Measurements from ENCODE around the gene CS. TPM values are rescaled to one million over a fixed set of nuclear protein-coding genes. Genes with fewer than 3 reads are reported as not detected.
A peak's percentile ranks its signal among the peaks of the same experiment; 100 is the strongest.
"Not testable (repeated sequence)": the region's sequence is repeated elsewhere in the genome, so short reads cannot be mapped to it uniquely, and the experiment has no call there.

CS gene
- polyA plus RNA-seq, 1 experiment = 167 TPM

DNA sequence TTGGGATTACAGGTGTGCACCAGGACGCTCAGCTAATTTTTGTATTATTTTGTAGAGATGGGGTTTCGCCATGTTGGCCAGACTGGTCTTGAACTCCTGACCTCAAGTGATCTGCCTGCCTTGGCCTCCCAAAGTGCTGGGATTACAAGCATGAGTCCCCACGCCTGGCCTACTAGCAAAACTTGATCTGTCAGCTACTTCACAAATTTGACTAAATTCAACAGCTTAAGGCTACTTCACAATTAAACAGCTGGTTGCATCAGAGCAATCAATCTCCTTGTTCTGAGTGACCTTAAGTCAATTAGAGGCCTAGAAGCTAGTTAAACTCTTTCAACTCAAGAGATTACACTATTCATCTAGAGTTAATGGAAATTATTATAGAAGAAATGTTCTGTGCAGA lies 21.2 kb downstream of the CS start:
- no peak overlapping the region for H3K4me3 ChIP-seq (ENCODE audit: low read depth, low read length)
- POLR2A ChIA-PET = no interaction called here
- no peak for DNase-seq (ENCODE audit: low read depth, low spot score)
- TF ChIP-seq, protein P1, sequence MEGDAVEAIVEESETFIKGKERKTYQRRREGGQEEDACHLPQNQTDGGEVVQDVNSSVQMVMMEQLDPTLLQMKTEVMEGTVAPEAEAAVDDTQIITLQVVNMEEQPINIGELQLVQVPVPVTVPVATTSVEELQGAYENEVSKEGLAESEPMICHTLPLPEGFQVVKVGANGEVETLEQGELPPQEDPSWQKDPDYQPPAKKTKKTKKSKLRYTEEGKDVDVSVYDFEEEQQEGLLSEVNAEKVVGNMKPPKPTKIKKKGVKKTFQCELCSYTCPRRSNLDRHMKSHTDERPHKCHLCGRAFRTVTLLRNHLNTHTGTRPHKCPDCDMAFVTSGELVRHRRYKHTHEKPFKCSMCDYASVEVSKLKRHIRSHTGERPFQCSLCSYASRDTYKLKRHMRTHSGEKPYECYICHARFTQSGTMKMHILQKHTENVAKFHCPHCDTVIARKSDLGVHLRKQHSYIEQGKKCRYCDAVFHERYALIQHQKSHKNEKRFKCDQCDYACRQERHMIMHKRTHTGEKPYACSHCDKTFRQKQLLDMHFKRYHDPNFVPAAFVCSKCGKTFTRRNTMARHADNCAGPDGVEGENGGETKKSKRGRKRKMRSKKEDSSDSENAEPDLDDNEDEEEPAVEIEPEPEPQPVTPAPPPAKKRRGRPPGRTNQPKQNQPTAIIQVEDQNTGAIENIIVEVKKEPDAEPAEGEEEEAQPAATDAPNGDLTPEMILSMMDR (IDR thresholded peaks at IDR 0.05; ENCODE audit: low read depth, low read length) = no peak
- no peaks in the 10 kb centered on the region for H3K9me3 ChIP-seq (ENCODE audit: control insufficient read depth, insufficient read depth, low read length)
- no peak overlapping the region for H3K27ac ChIP-seq (ENCODE audit: low read depth, low read length)
- H3K27me3 ChIP-seq (ENCODE audit: control insufficient read depth, insufficient read depth, low read length) = no peaks in the 10 kb centered on the region
- CTCF ChIA-PET = no interaction called here

DNA sequence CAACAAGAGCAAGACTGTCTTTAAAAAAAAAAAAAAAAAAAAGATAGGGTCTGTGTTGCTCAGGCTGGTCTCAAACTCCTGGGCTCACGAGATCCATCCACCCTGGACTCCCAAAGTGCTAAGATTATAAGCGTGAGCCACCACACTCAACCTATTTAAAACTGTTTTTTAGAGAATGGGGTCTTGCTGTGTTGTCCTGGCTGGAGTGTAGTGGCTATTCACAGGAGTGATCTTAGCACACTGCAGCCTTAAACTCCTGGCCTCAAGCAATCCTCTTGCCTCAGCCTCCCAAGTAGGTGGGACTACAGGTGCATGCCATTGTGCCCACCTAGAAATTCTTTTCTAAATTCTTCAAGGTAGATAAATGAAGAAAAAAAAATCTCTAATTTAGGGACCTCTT lies 25.8 kb downstream of the CS start:
- Histone ChIP-seq H3K4me3 (ENCODE audit: low read depth, low read length) (no peak overlapping the region), H3K27ac (ENCODE audit: low read depth, low read length) (no peak overlapping the region), H3K27me3 (ENCODE audit: control insufficient read depth, insufficient read depth, low read length) (no peaks in the 10 kb centered on the region), H3K9me3 (ENCODE audit: control insufficient read depth, insufficient read depth, low read length) (no peaks in the 10 kb centered on the region)
- ChIA-PET CTCF (no interaction called here), POLR2A (no interaction called here)
- TF ChIP-seq, protein P1 (IDR thresholded peaks at IDR 0.05; ENCODE audit: low read depth, low read length) = no peak
- no peak for DNase-seq (ENCODE audit: low read depth, low spot score)

DNA sequence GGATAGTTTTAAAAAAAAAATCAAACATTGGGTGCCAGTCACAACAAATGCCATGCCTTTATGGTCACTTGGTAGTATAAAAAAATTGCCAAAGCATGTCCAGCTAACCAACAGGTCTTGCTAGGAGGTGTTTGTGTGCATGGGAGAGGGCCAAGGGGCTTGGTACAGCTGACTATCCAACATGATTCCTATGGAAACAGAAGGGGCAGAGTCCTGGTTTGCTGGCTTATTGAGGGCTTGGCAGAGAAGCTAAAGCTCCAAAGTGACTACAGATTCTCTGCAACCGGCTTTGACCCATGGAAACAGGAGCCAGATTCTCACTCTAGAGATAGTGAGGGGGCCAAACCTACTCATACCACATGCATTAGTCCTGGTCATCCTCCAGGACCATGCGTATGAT lies 27.7 kb downstream of the CS start:
- H3K9me3 ChIP-seq (ENCODE audit: control insufficient read depth, insufficient read depth, low read length); H3K27me3 ChIP-seq (ENCODE audit: control insufficient read depth, insufficient read depth, low read length); DNase-seq (ENCODE audit: low read depth, low spot score); H3K27ac ChIP-seq (ENCODE audit: low read depth, low read length); H3K4me3 ChIP-seq (ENCODE audit: low read depth, low read length); POLR2A ChIA-PET: not testable (repeated sequence)
- CTCF ChIA-PET = interaction anchor here (0.6 to 1.2 kb wide), 2 partner anchors 78 to 80 kb away, joined by 3 read pairs; no protein-coding TSS in a partner anchor

DNA sequence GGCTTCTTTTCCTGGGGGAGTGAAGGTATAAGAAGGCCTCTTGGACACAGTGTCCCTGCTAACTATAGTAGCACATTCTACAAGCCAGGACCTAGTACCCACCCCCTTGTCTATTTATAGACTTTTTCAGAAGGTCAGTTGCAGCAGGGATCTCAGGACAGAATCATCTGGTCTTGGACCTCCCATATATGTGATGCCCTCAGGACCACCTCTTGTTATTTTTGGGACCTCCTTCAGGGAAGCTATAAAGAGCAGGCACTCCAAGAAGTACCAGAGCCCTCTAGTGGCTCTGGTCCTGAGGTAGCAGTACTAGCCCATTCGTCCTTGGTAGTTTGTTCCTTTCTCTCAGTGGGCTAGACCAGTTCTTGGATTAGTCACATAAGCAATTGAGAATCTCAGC lies 29.1 kb downstream of the CS start:
- ChIA-PET POLR2A (interaction anchor here (0.5 kb wide), 1 partner anchor 81 kb away, joined by 4 read pairs; no protein-coding TSS in a partner anchor), CTCF (interaction anchor here (0.7 to 1.2 kb wide), 2 partner anchors 77 to 87 kb away, joined by 3 to 4 read pairs; no protein-coding TSS in a partner anchor)
- H3K9me3 ChIP-seq (ENCODE audit: control insufficient read depth, insufficient read depth, low read length) = no peaks in the 10 kb centered on the region; the same call in 1 of the 2 replicates
- DNase-seq (ENCODE audit: low read depth, low spot score) = no peak
- TF ChIP-seq, protein P1 (IDR thresholded peaks at IDR 0.05; ENCODE audit: low read depth, low read length) = peak; percentile 60
- no peak overlapping the region for H3K4me3 ChIP-seq (ENCODE audit: low read depth, low read length)
- H3K27ac ChIP-seq (ENCODE audit: low read depth, low read length) = no peak overlapping the region
- H3K27me3 ChIP-seq (ENCODE audit: control insufficient read depth, insufficient read depth, low read length) = no peaks in the 10 kb centered on the region

DNA sequence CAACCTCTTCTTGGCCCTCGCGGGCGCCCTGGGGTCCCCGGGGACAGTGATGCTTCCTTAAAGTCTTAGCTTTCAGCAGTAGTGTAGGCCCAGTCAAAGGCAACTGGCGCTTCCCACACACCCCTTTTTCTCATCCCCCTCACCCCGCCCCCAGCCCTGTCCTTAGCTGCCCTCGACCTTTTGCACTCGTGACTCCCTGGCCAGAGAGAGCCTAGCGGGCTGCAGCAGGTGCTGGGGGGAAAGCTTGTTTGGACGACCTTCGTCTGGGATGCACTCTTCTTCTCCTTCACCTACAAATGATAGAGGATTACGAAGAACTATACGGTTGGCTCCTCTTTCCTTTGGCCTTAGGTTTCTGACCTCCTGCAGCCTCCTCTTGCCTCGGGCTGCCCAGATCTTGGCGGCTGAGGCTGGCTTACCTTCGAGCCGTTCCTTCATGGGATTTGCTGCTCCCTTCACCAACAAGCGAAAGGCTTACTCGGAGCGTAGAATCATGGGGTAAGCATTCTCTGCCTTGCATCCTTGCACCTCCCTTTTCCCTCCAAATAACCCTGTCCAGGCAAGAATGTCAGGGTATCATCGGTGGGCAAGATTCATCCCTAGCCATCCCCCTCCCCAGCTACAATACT lies 32.6 kb downstream of the CS start:
- ChIA-PET CTCF (interaction anchor here (0.6 to 2.1 kb wide), 5 partner anchors 10 to 394 kb away, joined by 3 to 23 read pairs (median 4); partner anchors contain the start of genes ANKRD52 and SMARCC2), POLR2A (interaction anchor here (0.5 to 2.0 kb wide), 8 partner anchors 9 to 268 kb away, joined by 3 to 14 read pairs (median 4); partner anchors contain the start of genes ANKRD52, RNF41 and SMARCC2)
- DNase-seq (ENCODE audit: low read depth, low spot score) = no peak
- TF ChIP-seq, protein P1 (IDR thresholded peaks at IDR 0.05; ENCODE audit: low read depth, low read length) = no peak
- H3K9me3 ChIP-seq (ENCODE audit: control insufficient read depth, insufficient read depth, low read length) = no peaks in the 10 kb centered on the region; the same call in 1 of the 2 replicates
- no peaks in the 10 kb centered on the region for H3K27me3 ChIP-seq (ENCODE audit: control insufficient read depth, insufficient read depth, low read length)
- peak overlapping the region; percentile 76 for H3K4me3 ChIP-seq (ENCODE audit: low read depth, low read length)
- peak overlapping the region; percentile 39 for H3K27ac ChIP-seq (ENCODE audit: low read depth, low read length)
